HG02678 (cell line): ENCODE data around the gene CELF6.
A peak's percentile ranks its signal among the peaks of the same experiment; 100 is the strongest.

Experiments used
- ATAC-seq: cut with Tn5 transposase; IDR thresholded peaks from one replicate; pipeline ENCODE4 v1.9.1; 2021; ENCODE audit warnings: mild to moderate bottlenecking, moderate library complexity; ENCODE audit not compliant: unreplicated experiment

CELF6 gene

DNA sequence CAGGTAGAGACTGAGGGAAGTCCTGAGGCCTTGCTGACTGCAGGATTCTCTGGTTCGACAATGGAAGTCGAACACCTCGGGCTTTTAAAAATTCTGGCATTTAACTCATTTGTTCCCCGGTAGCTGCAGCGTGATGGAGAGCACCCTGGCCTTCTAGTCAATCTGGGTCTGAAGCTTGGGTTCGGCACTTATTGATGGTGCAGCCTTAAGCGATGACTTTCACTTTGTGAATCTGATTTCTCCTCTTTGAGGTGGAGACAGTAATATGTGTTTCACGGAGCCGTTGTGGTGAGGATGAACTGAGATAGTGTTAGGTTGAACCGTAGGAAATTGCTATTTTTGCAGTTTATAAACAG lies 47.0 kb downstream of the CELF6 start:
- no peak for ATAC-seq

DNA sequence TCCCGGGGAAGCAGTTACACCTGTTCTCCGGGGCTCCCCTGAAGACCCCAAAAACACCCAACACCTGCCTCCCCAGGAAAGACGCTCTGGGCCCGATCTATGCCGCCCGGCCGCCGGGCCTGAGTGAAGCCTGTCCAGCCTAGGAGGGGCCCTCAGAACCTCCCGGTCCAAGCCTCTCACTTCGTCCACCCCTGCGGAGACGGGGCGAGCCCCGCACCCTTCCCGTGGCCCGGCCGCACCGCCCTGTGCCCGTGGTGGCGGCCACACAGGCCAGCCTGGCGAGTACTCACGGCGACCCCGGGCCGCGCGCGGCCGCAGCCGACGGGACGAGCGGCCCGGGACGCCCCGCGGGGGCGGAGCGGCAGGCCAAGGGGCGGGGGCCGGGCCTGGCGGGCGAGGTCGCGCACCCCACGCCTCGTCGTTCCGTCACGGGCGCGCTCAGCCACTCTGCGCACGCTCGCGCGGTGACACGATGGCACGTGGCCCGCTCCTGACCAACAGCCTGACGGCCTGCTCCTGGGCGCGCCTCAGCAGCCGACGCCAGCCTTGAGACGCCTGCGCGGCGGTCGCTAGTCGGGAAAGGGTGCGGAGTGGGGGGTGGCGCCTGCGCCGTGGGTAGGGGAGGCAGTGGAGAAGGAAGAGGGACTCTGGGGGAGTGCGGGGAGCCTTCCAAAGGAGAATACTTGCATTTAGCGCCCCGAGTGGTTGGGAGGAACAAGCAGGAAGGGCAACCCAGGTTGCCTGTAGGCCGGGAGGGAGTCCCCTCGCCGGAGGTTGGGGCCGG lies 47.6 kb downstream of the CELF6 start, which contains the start of gene PARP6:
Gene PARP6 (minus strand): TSS at position 342 of the 784 bp plus-strand sequence. CDS start 5,077 bp downstream, outside the sequence.
- peak; percentile 96 for ATAC-seq

DNA sequence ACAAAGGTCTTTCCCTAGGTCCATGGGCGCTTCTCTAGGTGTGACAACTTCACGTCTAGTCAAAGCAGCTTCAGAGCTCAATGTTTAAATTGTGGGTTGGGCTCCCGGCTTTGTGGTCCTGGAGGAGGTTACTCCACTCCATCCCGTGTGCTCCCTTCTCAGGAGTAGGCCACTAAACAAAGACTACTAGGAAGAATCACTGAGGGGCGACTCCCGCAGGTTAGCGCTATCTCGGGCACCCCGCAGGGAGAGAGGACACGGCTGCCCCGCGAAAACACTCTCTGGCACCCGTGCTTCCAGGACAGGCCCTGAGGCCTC lies 48.1 kb downstream of the CELF6 start:
- no peak for ATAC-seq

DNA sequence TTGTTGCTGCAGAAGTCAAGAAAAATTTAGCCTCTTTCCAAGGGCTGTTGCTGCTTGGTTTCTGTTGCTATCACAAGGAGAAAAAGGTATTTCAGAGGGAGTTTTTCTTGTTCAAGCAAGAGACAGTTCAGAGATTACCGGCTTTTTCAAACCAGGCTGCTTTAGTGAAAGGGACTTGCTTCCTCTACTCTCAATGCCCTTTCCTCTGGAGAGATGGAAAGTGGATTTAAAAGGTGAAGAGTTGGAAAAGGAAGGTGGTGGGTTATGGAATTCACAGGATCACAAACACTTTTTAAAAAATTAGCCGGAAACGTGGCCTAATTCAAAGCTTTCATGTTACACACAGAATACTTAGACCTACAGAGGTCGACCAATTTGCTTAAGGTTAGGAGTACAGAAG lies 48.7 kb downstream of the CELF6 start:
- no peak for ATAC-seq

DNA sequence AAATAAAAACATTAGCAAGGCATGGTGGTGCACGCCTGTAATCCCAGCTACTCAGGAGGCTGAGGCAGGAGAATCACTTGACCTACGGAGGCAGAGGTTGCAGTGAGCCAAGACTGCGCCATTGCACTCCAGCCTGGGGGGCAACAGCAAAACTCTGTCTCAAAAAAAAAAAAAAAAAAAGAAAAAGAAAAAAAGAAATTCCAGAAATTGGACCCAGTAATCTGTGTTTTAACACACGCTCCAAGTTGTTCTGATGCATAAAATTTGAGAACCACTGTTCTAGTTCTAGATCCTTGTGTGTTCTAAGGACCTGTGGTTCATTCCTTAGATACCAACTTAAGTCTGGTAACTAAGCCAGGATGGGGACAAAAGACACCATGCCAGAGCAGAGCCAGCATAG lies 50.2 kb downstream of the CELF6 start:
- ATAC-seq: no peak

DNA sequence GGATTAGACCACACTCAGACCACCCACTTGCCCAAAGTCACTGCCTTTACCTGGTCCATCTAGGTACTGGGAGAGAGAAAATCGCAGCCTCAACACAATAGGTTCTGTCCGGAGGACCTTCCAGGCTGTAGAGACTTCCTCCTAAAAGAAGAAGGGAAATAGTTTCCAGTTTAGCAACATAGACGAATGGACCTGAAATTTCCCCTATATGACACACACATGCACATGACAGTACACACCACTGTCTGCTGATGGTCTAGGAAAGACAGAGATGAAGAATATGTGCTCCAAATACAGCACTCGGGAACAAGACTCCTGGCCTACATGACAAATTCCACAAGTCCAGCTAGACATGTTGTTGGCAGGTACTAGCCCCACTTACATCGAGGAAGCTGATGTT lies 54.9 kb downstream of the CELF6 start:
- no peak for ATAC-seq

DNA sequence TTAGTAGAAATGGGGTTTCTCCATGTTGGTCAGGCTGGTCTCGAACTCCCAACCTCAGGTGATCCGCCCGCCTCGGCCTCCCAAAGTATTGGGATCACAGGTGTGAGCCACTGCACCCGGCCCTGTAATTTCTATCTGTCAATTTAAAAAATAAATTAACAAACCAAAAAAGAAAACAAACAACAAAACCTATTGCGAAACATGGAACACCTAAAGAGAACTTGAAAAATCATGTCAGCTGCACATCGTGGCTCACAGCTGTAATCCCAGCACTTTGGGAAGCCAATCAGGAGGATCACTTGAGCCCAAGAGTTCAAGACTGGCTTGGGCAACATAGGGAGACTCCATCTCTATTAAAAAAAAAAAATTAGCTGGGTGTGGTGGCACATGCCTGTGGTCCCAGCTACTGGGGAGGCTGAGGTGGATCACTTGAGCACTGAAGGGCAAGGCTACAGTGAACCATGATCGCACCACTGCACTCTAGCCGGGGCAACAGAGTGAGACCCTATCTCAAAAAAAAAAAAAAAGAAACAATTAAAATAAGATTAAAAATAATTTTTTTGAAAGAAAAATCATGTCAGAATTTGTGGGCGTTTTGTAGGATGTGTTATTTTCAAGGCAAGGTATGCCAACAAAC lies 67.2 kb downstream of the CELF6 start:
- ATAC-seq: no peak

DNA sequence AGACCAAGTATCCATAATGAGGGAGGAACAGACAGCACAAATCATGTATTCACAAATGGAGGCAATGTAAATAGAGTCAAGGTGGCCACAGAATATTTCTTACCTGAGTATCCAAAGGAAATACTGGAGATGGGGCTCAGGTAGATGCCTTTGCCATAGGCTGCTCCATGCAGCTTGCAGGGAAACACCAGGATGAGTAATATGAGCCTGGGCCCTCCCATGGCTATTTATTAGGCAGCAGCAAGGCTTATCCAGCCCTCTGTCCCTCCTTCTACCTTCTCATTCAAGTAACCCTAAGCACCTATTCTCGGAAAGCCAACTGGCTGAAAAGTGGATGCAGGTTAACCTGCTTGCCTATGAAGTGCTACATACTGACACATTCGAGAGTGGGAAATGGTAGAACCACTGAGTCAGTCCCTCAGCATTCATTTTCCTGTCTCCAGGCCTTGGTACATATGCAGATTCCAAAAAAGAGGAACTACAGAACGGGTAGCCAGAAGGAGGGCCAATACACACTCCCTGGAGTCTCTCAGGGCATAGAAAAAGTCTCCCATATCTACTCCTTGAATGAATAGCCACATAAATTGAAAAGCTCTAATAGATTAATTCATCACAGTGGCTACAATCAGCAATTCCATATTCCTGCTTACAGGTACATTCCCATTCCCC lies 70.7 kb downstream of the CELF6 start:
- no peak for ATAC-seq

DNA sequence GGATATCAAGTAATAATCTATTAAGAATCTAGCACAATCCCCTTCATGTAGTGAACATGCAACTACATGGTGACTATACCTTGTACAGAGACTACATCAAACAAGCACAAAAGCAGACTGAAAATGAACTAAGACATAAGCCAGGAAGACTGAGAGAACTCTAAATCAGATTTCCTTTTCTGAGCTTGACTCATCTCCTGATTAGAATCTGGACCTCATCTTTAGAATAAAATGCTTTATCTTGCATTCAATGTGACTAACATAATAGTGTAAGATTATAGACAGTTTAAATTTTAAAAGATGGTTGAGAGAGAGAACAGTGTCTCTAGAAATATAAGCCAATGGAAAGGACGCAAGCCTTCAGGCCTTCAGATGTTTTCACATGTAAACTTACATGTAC lies 71.4 kb downstream of the CELF6 start:
- ATAC-seq: no peak

DNA sequence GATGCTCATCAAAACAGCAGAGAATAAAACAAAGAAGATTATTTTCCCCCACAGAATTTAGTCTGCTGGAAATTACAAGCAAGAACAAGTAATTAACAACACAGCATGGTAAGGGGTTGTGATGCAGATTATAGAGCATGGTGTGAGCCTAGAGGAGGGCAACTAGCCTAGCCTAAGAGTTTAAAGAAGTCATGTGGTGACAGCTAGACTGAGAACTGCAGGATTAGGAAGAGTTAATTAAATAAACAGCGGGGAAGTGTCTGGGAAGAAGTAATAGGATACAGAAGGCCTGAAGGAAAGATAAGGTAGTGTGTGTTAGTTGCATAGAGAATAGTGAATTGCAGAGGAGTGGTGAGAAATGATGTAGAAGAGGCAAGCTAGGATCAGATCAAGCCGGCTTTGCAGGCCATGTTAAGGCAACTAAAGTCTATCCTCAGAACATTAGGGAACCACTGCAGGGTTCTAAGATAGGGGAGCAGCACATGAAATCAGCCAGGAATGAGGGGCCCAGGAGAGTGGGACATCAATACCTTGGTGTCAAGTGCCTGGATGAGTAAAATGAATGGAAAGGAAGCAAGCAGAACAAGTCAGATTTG lies 77.1 kb downstream of the CELF6 start:
- ATAC-seq: no peak

DNA sequence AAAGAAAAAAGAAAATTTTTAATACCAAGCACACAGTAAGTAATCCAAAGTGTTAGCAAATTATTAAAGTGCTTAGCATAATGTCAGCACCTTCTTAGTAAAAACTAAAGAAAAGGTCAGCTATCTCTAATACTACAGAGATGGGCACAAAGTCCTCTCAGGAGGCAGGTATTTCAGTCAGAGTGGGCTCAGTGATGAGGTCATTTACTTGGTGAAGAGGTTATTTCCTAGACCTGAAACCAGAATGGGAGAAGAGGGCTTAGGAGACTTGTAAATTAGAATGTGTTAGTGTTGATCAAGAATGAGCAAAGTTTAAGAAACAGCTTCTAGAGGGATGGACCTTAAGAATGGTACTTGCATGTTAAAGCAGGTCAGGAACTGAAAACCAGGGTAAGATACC lies 80.3 kb downstream of the CELF6 start:
- no peak for ATAC-seq

DNA sequence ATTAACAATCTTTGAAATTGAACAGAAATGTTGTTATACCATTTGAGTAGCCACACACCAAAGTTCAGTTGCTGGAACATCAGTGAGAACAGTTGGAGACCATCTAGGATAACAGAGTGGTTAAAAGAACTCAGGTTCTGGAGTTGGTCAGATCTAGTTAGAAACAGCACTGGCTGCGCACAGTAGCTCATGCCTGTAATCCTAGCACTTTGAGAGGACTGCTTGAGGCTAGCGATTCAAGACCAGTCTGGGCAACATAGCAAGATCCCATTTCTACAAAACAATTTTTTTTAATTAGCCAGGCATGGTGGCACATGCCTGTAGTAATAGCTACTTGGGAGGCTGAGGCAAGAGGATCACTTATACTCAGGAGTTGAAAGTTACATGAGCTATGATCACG lies 81.4 kb downstream of the CELF6 start:
- ATAC-seq: no peak

DNA sequence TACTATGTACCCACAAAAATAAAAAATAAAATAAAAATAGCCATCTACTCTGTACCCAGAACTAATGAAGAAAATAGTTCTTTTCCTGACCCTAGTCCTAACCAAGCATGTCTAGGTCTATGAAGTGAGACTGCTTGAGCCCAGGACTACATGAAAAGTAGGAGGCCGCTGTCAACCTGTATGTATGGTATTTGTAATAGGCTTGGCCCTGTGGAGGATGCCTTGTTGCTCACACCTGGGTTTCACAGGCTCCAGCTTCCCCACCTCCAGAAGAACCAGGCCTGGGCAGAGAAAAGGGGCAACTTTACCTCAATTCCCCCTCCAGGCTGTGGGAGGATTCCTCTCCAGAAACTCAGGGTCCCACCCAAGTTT lies 82.1 kb downstream of the CELF6 start:
- no peak for ATAC-seq

DNA sequence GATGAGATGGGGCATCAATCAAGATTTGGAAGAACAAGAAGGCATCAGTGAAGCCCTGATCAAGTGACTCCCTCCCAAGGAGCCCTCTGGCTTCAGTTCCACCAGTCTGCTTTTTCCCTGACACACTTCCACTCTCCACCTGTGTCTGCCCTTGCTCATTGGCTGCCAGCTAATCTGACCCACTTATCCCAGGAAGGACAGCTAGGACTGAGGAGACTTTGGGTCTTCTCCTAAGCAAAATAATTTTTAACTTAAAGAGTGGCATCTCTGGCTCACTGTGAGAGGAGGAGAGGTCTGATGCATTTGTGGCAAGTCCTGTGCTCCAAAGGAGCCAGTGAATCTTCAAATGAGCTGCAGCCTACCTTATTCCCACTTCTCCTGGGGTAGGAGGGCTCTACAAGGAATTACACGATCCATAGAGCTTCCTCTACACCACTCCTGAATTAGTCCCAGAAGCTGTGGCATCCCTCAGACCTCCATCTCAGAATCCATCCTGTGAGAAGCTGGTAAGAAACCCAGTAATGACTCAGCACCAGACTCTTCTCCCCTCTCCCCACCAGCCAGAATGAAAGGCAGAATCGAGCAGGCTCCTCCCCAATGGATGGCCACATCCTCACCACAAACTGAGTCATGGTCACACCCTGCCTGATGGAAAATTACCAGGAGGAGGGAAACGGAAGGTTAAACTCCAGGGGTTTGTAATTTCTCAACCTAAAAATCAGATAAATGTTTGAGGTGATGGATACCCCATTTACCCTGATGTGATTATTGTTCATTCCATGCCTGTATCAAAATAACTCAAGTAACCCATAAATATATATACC lies 82.7 kb downstream of the CELF6 start:
- peak; percentile 83 for ATAC-seq

DNA sequence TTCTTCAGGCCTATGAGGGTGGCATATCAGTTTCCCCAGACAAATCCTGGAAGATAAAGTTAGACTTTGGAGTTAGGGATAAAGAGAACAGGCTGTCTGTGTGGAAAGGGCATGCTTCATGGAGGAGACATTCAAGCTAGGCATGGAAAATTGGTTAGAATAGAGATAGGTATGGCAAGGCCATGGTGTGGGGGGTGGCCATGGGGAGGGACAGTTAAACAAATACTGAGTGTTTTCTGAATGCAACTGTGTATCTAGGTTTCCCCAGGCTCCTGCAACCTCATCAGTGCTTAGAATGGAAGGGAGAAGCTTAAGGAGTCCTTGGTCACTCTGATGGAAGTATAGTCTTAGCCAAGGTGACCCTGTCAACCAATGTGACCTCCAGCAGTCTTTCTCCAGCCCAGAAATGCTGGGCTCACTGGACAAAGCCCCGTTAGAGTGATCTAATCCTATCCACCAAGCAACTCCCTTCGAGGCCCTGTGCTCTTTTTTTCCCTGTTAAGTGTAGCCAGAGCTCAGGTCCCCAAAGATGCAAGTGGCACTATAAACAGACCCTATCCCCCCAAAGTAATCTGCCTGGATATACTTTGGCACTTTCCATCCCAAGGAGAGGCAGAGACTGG lies 83.5 kb downstream of the CELF6 start:
- ATAC-seq: no peak

DNA sequence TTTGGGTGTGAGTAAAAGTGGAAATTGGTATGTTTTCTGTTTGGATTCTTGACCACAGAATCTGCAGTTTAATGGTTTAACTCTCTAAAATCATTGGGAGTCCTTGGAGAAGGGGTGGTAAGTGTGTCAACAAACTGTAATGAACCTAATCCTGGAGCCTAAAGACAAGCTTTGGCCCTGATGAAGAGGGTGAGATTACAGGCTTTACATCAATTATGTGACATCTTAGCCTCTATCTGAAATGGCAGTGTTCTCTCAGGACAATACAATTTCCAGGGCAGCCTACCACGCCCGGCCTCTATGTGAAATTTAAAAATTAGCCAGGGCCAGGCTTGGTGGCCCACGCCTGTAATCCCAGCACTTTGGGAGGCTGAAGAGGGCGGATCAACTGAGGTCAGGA lies 84.7 kb downstream of the CELF6 start:
- no peak for ATAC-seq
